GM12801 (cell line): ENCODE data around the gene G6PC2.

Experiments used
- CTCF ChIP-seq: IDR thresholded peaks from one replicate; pipeline ENCODE4 v1.5.1; 2011; ENCODE audit warnings: control low read depth; ENCODE audit not compliant: insufficient read length; ENCODE audit errors: extremely low read depth

The G6PC2 gene

DNA sequence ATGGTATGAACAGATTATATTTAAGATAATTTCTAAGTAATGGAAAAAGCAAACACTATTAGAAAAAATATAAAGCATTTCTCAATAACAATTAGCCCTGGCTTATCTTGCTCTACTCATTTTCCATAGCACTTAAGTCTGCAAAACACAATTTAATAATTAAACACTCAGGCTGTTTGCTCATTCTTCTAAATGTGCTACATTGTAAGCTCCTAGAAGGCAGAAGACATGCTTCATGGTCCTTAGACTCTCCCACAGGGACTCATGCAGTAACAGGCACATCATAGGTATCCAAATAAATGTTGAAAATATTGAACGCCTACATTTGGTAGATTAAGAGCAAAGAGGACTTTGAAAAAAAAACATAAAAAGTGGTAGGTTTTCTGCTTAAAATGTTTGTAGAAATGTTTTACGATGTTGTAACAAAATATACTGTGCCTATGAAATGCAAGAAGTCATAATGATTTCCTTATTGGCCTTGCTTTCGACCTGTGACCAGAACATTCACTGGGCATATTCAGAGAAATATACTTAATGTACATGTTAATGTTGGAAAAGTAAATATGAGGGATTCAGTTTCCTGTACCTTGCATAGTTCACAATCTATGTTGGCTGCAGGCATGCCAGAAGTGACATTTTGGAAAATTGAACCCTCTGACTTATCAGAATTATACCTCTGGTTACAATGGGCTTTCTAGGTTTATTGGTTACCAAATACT, 27.2 kb downstream of the G6PC2 start:
- TF ChIP-seq CTCF, result no peak

DNA sequence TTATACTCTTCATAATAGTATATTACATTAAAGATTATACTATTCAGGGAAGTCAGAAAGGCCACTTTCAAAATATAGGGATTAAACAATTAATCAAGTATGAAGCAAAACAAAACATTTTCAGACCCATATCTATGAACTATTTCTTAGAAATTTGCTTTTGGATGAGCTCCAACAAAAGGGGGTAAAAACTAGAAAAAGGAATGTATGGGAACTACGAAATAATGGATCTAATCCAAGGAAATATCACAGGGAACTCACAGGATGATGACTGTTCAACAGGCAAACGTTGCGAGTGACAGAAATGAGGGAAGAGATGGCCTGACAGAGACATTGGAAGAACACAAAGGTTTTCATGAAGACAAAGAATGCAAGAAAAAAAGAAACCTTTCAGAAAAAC, 27.9 kb downstream of the G6PC2 start:
- no peak for TF ChIP-seq CTCF

GRCh38 chr2:168930242-168930641, 29.2 kb downstream of the G6PC2 start:
- TF ChIP-seq CTCF, result no peak

DNA sequence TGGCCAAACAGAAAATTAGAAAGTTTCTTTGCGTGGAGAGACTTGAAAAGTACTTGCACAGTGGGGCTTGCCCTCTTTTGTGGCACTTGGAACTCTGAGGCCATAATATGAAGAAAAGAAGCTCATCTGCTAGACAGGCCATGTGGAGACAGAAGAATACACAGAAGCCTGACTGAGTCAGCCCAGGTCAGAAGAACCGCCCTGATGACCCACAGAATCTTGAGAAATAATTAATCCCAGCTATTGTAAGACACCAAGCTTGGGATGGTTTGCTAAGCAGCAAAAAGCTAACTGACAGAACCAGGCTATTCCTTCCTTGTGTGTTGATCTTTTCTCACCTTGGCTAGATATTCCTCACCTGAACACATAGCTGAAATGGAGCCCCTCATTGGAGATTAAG, 33.7 kb downstream of the G6PC2 start:
- no peak for TF ChIP-seq CTCF

GRCh38 chr2:168935810-168936581, 34.9 kb downstream of the G6PC2 start:
- no peak for TF ChIP-seq CTCF

DNA sequence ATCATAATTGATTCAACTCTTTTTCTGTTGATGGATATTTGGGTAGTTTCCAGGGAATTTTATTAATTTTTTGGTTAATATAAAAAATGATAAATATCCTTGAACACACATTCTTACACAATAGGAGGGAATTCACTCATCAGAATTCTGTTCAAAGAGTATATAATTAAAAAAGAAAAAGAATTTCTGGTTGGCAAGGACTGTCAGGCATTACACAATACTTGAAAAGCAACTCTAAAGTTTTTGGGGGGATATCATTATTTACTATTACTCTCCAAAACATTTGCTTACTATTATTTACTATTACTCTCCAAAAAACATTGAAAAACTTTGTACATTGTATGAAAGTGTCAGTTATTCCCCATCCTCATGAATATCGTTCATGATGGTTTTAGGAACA, 38.0 kb downstream of the G6PC2 start:
- TF ChIP-seq CTCF, result no peak

- no peak for TF ChIP-seq CTCF
Observed at GRCh38 chr2:168939918-168940317, 38.8 kb downstream of the G6PC2 start.
